ENCODE measurements around the gene ARL6IP6.

ARL6IP6 gene

DNA sequence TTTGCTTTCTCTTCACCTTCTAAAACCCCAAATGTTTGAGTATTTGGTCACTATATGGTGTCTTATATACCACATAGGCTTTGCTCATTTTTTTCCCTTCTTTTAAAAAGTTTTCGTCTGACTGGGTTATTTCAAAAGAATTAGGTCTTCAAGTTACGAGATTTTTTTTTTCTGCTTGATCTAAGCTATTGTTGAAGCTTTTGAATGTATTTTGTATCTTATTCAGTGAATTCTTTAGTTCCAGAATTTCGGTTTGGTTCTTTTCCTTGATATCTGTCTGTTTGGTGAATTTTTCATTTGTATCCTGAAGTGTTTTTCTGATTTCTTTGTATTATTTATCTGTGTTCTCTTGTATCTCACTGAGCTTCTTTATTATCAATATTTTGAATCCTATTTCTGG lies 93.5 kb downstream of the ARL6IP6 start:
- no peak for DNase-seq (ENCODE audit: low read depth)

Measured in activated T-cell treated with anti-CD3 and anti-CD28 coated beads for 48 hours (primary cell).